Mammary epithelial cell (primary cell): ENCODE measurements around the gene EPHA3.

ENCODE experiments used
- EZH2 ChIP-seq: IDR thresholded peaks from 2 replicates; pipeline ENCODE4 v1.6.1; 2012; ENCODE audit warnings: low read length, inconsistent platforms, borderline replicate concordance
- TF ChIP-seq, protein P1 (sequence below), 2 donors: IDR thresholded peaks in 1 of 2; conservative IDR thresholded peaks in 1 of 2; 2 replicates each; pipeline ENCODE4 v1.5.1; 2011 to 2012; ENCODE audit warnings: inconsistent platforms in 2 of 2, low read length in 2 of 2, mild to moderate bottlenecking in 2 of 2, control low read depth in 1 of 2, low read depth in 1 of 2; ENCODE audit not compliant: insufficient read depth in 1 of 2; ENCODE audit errors: extremely low read depth in 1 of 2

DNA sequence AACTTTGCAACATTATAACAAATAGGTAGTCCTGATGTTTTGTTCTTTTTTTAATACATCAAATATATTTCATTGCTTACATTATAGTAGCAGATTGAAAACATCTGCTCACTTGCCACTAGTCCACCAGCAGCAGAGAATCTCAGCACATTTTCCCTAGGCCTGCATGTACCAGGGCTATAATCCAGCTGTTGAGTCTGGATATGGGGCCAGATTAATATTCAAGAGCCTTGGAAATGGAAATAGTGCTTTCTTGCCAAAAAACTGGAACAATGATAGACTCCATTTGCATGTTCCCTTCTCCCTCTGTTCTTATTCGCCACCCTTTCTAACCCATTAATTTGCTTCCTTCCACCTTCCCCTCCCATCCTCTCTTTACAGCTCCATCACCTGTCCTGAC lies 288.0 kb downstream of the EPHA3 start:
- TF ChIP-seq, protein P1, sequence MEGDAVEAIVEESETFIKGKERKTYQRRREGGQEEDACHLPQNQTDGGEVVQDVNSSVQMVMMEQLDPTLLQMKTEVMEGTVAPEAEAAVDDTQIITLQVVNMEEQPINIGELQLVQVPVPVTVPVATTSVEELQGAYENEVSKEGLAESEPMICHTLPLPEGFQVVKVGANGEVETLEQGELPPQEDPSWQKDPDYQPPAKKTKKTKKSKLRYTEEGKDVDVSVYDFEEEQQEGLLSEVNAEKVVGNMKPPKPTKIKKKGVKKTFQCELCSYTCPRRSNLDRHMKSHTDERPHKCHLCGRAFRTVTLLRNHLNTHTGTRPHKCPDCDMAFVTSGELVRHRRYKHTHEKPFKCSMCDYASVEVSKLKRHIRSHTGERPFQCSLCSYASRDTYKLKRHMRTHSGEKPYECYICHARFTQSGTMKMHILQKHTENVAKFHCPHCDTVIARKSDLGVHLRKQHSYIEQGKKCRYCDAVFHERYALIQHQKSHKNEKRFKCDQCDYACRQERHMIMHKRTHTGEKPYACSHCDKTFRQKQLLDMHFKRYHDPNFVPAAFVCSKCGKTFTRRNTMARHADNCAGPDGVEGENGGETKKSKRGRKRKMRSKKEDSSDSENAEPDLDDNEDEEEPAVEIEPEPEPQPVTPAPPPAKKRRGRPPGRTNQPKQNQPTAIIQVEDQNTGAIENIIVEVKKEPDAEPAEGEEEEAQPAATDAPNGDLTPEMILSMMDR (conservative IDR thresholded peaks at IDR 0.05 in 1 of 2, IDR thresholded peaks at IDR 0.05 in 1 of 2; ENCODE audit: extremely low read depth in 1 of 2, insufficient read depth in 1 of 2, low read depth in 1 of 2, low read length in 2 of 2), result no peak
- no peak for TF ChIP-seq EZH2
